Measurements from ENCODE around the gene TDG.

Gene TDG
- long read RNA-seq, donor 1, transcript TDG-208 (3 exons, 1,139 nt) = major isoform, 11 of 26 reads
- long read RNA-seq, donor 1, transcript TDG-202 (10 exons, 3,251 nt) = minor isoform, 8 of 26 reads
- long read RNA-seq, donor 1, partial matches to known transcripts = 6 of 26 reads
- long read RNA-seq, donor 1, other reads (novel, unspliced or antisense) = 0 of 26 reads
- long read RNA-seq, donor 2, transcript TDG-208 (3 exons, 1,139 nt) = major isoform, 9 of 12 reads
- long read RNA-seq, donor 2, partial matches to known transcripts = 0 of 12 reads
- long read RNA-seq, donor 2, other reads (novel, unspliced or antisense) = 0 of 12 reads
- long read RNA-seq, donor 3, partial matches to known transcripts = 0 of 6 reads
- long read RNA-seq, donor 3, other reads (novel, unspliced or antisense) = 0 of 6 reads
- long read RNA-seq, donor 4, transcript TDG-208 (3 exons, 1,139 nt) = major isoform, 14 of 49 reads
- long read RNA-seq, donor 4, partial matches to known transcripts = 23 of 49 reads
- long read RNA-seq, donor 4, other reads (novel, unspliced or antisense) = 6 of 49 reads
- long read RNA-seq, donor 5, transcript TDG-202 (10 exons, 3,251 nt) = minor isoform, 6 of 16 reads
- long read RNA-seq, donor 5, transcript TDG-208 (3 exons, 1,139 nt) = major isoform, 9 of 16 reads
- long read RNA-seq, donor 5, partial matches to known transcripts = 0 of 16 reads
- long read RNA-seq, donor 5, other reads (novel, unspliced or antisense) = 0 of 16 reads
- long read RNA-seq, donor 6, transcript TDG-208 (3 exons, 1,139 nt) = major isoform, 19 of 34 reads
- long read RNA-seq, donor 6, partial matches to known transcripts = 12 of 34 reads
- long read RNA-seq, donor 6, other reads (novel, unspliced or antisense) = 0 of 34 reads
- long read RNA-seq, donor 7, transcript TDG-202 (10 exons, 3,251 nt) = minor isoform, 8 of 43 reads
- long read RNA-seq, donor 7, transcript TDG-208 (3 exons, 1,139 nt) = major isoform, 22 of 43 reads
- long read RNA-seq, donor 7, partial matches to known transcripts = 11 of 43 reads
- long read RNA-seq, donor 7, other reads (novel, unspliced or antisense) = 0 of 43 reads
- long read RNA-seq, donor 8, transcript TDG-208 (3 exons, 1,139 nt) = major isoform, 15 of 27 reads
- long read RNA-seq, donor 8, partial matches to known transcripts = 8 of 27 reads
- long read RNA-seq, donor 8, other reads (novel, unspliced or antisense) = 0 of 27 reads

GRCh38 chr12:103965590-103966504 lies at the start of gene TDG:
TDG (plus strand) TSS chr12:103965872; CDS start chr12:103966038, 166 bp downstream.
- DNase-seq = peak; percentile 99

GRCh38 chr12:103917873-103918272 lies 47.8 kb upstream of the TDG start:
- no peak for DNase-seq

GRCh38 chr12:103924761-103925641 lies 40.7 kb upstream of the TDG start:
- DNase-seq = no peak

GRCh38 chr12:103928682-103929045 lies 37.0 kb upstream of the TDG start:
- no peak for DNase-seq

GRCh38 chr12:103929046-103929783 lies 36.5 kb upstream of the TDG start:
- DNase-seq = peak; percentile 98

- DNase-seq = no peak
Observed at GRCh38 chr12:103929784-103930033, 36.0 kb upstream of the TDG start.

- peak; percentile 95 for DNase-seq
Observed at GRCh38 chr12:103930034-103930786, 35.5 kb upstream of the TDG start, which contains the start of gene HSP90B1. HSP90B1 (plus strand) TSS chr12:103930410; CDS start chr12:103930516, 106 bp downstream.

- peak; percentile 65 for DNase-seq
Observed at GRCh38 chr12:103930787-103931735, 34.6 kb upstream of the TDG start.

GRCh38 chr12:103933237-103933636 lies 32.4 kb upstream of the TDG start:
- no peak for DNase-seq

- no peak for DNase-seq
Observed at GRCh38 chr12:103936679-103937078, 29.0 kb upstream of the TDG start.

GRCh38 chr12:103944964-103945363 lies 20.7 kb upstream of the TDG start:
- DNase-seq = no peak

GRCh38 chr12:103947871-103948555 lies 17.7 kb upstream of the TDG start:
- no peak for DNase-seq

- DNase-seq = no peak
Observed at GRCh38 chr12:103948746-103949406, 16.8 kb upstream of the TDG start.

- no peak for DNase-seq
Observed at GRCh38 chr12:103952497-103952896, 13.2 kb upstream of the TDG start.

GRCh38 chr12:103955811-103956508 lies 9.7 kb upstream of the TDG start:
- no peak for DNase-seq

- DNase-seq = no peak
Observed at GRCh38 chr12:103956509-103957027, 9.1 kb upstream of the TDG start.
